Left ventricle myocardium inferior (tissue), 1 donor: Measurements from ENCODE around the gene ZBTB9. TPM values are rescaled to one million over a fixed set of nuclear protein-coding genes. Genes with fewer than 3 reads are reported as not detected.
A peak's percentile ranks its signal among the peaks of the same experiment; 100 is the strongest.

Source experiments
- DNase-seq: peaks from one replicate; pipeline ENCODE4 v3.0.0-alpha.2; 2020
- H3K27ac ChIP-seq: fragments of 200-600 bp; replicated peaks from 2 replicates; pipeline ENCODE4 v1.8.0; 2021
- H3K27me3 ChIP-seq: fragments of 200-600 bp; 2 replicates; pipeline ENCODE4 v1.8.0; 2021; ENCODE audit warnings: low read depth
- H3K36me3 ChIP-seq: fragments of 200-600 bp; 2 replicates; pipeline ENCODE4 v1.8.0; 2021
- H3K4me1 ChIP-seq: fragments of 200-600 bp; 2 replicates; pipeline ENCODE4 v1.8.0; 2021
- H3K4me3 ChIP-seq: fragments of 200-600 bp; 2 replicates; pipeline ENCODE4 v1.8.0; 2021; ENCODE audit warnings: mild to moderate bottlenecking, moderate library complexity
- H3K9me3 ChIP-seq: fragments of 200-600 bp; replicated peaks from 2 replicates; pipeline ENCODE4 v1.8.0; 2021
- intact Hi-C: fragments of 100-400 bp; cut with micrococcal nuclease; formaldehyde crosslinking; loops from one replicate; pipeline ENCODE4 v1.11.0; 2022
- total RNA-seq: library from RNA; stranded (reverse); fragmentation: NEBNext Ultra II Directional; extraction: Animal tissue kit (Norgen Biotek cat#: 25700); gene quantifications from one replicate; pipeline ENCODE4 v1.2.1, GENCODE V29; 2021
- TF ChIP-seq, protein P1 (sequence below): fragments of 200-600 bp; IDR thresholded peaks from 2 replicates; pipeline ENCODE4 v1.8.0; 2021; ENCODE audit warnings: antibody characterized with exemption, mild to moderate bottlenecking, borderline replicate concordance
- donor health status: DM: no; HTN: yes; CAD: no; lungs with severe emphysema.

Gene ZBTB9
- total RNA-seq, 1 donor from 2014 or later: 4.9 TPM

DNA sequence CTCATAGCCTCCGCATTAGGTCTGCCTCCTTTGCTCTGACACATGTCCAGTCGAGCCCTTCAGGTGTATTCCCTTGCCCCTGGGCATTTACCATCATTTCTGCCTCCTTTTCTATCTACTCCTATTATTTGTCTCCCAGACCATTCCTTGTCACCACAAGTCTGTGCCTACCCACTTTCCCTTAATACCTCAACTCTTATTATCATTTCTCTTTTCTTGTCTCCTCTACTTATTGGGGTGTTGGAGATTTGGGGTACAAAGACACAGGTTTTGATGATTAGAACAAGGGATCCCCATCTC, 33.1 kb upstream of the ZBTB9 start:
- H3K4me3 ChIP-seq: no peak overlapping the region

DNA sequence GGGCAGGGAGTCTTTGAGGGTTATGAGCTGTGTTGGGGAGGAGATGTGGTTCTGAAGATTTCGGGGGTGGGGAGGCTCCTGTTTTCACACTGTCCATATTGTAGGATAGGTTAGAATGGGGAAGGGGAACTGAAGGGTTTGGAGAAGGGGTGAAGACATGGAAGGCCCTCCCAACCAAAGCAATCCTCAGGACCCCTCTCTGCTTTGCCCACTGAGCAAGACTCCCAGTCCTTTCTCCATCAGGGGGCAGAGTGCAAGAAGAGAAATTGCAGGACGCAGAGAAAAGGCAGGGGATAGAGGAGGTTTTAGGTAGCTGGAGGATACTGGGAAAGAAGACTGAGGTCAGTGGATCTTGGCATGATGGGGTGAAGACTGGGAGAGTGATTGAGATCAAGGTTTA, 30.6 kb upstream of the ZBTB9 start:
- H3K4me1 ChIP-seq: peaks cover 58% of the 10 kb centered on the region
- TF ChIP-seq, protein P1, sequence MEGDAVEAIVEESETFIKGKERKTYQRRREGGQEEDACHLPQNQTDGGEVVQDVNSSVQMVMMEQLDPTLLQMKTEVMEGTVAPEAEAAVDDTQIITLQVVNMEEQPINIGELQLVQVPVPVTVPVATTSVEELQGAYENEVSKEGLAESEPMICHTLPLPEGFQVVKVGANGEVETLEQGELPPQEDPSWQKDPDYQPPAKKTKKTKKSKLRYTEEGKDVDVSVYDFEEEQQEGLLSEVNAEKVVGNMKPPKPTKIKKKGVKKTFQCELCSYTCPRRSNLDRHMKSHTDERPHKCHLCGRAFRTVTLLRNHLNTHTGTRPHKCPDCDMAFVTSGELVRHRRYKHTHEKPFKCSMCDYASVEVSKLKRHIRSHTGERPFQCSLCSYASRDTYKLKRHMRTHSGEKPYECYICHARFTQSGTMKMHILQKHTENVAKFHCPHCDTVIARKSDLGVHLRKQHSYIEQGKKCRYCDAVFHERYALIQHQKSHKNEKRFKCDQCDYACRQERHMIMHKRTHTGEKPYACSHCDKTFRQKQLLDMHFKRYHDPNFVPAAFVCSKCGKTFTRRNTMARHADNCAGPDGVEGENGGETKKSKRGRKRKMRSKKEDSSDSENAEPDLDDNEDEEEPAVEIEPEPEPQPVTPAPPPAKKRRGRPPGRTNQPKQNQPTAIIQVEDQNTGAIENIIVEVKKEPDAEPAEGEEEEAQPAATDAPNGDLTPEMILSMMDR: no peak
- no peak for DNase-seq
- no peaks in the 10 kb centered on the region for H3K36me3 ChIP-seq
- intact Hi-C loops: no loop called here
- H3K9me3 ChIP-seq: no peaks in the 10 kb centered on the region
- H3K27me3 ChIP-seq: no peaks in the 10 kb centered on the region
- H3K4me3 ChIP-seq: no peak overlapping the region
- H3K27ac ChIP-seq: no peak overlapping the region

More for the DNA sequence above, 33.1 kb upstream of the ZBTB9 start:
- Histone ChIP-seq H3K36me3 (peaks cover 3% of the 10 kb centered on the region), H3K9me3 (no peaks in the 10 kb centered on the region), H3K27ac (no peak overlapping the region), H3K4me1 (peaks cover 58% of the 10 kb centered on the region), H3K27me3 (no peaks in the 10 kb centered on the region)
- intact Hi-C loops: no loop called here
- no peak for DNase-seq
- TF ChIP-seq, protein P1: no peak

DNA sequence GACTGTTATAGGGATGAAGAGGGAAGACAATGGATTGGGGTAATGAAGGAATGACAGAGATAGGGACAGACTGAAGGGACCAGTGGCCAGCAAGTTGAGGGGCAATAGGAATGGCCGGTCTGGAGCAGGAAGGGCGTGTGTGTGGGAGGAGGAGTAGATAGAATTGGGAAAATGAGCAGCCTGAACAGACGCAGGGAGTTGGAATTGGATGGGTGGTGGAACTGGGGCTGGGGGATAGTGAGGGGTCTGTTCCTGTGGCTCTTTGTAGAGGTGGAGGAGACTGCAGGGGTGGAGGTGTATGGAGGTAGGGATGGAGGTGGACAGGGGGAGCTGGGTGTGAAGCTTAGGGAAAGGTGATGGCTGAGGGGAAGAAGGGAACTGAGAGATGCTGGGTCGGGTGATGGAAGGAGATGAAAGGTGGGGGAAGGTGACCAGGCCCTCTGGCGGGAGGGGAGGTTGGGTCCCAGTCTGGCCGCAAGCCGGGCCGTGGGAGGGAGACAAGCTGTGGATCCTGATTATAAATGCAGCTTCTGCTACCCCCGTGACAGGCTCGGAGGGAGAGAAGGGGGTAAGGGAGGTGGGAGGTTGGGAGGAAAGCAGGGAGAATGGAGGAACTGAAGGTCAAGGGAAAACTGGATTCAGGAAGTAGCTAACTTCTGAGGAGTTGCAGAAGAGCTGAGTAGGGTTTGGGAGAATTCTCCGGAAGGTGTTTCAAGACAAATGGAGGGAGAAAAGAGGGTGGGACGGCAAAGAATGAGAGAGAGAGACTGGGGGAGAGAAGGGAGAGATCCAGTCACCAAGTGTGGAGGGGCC, 29.3 kb upstream of the ZBTB9 start:
- H3K4me3 ChIP-seq: peak overlapping the region; percentile 68
- no peaks in the 10 kb centered on the region for H3K36me3 ChIP-seq
- TF ChIP-seq, protein P1: no peak
- no peak for DNase-seq
- peak overlapping the region; percentile 93 for H3K27ac ChIP-seq
- H3K27me3 ChIP-seq: no peaks in the 10 kb centered on the region
- H3K4me1 ChIP-seq: peaks cover 60% of the 10 kb centered on the region
- H3K9me3 ChIP-seq: no peaks in the 10 kb centered on the region
- intact Hi-C loops: no loop called here

- intact Hi-C loops: no loop called here
- H3K27me3 ChIP-seq: no peaks in the 10 kb centered on the region
- TF ChIP-seq, protein P1: peak; percentile 74
- H3K36me3 ChIP-seq: no peaks in the 10 kb centered on the region
- peaks cover 69% of the 10 kb centered on the region for H3K4me1 ChIP-seq
- peak overlapping the region; percentile 68 for H3K4me3 ChIP-seq
- H3K27ac ChIP-seq: peak overlapping the region; percentile 93
- no peaks in the 10 kb centered on the region for H3K9me3 ChIP-seq
- DNase-seq: peak; percentile 86
Observed at GRCh38 chr6:33425668-33426577, 28.5 kb upstream of the ZBTB9 start.

DNA sequence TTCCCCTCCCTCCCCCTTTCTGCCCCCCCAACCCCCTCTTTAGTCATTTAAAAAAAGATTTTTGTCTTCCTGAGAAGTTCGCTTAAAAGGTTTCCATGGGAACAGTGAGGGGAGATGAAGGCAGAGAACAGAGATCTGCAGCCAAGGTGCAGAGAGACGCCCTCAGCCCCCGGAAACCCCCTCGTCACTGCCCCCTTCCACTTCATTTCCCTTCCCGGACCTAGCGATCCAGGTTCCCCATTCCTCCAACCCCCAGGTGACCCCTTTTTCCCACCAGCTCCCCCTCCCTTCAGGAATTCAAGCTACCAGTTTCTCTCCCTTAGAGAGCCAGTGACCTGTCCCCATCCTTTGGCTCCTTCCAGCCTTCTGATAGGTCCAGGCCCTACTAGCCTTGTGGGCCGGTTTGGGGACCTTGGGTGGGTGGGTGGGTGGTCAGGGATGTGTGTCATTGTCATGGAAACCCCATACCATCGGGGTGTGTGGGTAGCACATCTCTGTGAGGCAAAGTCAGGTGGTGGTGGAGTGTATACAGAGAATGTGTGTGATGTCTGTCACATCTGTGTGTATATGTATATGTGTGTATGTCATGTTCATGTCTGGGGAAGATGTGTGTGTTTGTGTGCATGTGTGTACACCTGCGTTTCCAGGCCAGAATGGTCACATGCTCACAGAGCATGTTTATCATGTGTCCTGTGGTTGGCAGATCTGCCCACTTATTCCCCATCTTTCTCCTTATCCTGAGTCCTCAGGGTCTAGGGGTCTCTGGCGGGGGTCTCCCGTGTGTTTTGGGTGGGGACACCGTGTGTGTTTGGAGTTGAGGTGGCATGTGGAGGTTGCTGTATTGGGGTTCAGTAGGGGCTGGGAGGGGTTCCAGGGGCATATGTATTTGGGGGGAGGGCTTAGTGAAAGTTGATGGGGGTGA, 27.5 kb upstream of the ZBTB9 start:
- no peak for DNase-seq
- TF ChIP-seq, protein P1: no peak
- H3K4me3 ChIP-seq: peak overlapping the region; percentile 68
- H3K4me1 ChIP-seq: peaks cover 78% of the 10 kb centered on the region
- H3K9me3 ChIP-seq: no peaks in the 10 kb centered on the region
- no peaks in the 10 kb centered on the region for H3K36me3 ChIP-seq
- peak overlapping the region; percentile 93 for H3K27ac ChIP-seq
- no peaks in the 10 kb centered on the region for H3K27me3 ChIP-seq
- intact Hi-C loops: no loop called here
